Body of pancreas (tissue), 4 donors: ENCODE data around the gene CSGALNACT2. TPM values are rescaled to one million over a fixed set of nuclear protein-coding genes. Genes with fewer than 3 reads are reported as not detected.

Experiments used
- ATAC-seq: fragments of 150-250 bp; one replicate; pipeline ENCODE4 v1.9.1; 2016
- DNase-seq, 4 donors: peaks; one replicate each; pipeline ENCODE4 v3.0.0-alpha.2; 2019
- H3K27ac ChIP-seq, 4 donors: fragments of 200-600 bp; sonication (generic); 1 replicate in 3 of 4; 2 replicates in 1 of 4; pipeline versions ENCODE4 v1.5.1 to v1.6.1; 2016 to 2019; ENCODE audit warnings: mild to moderate bottlenecking in 1 of 4, mixed read lengths in 1 of 4, moderate library complexity in 1 of 4
- H3K27me3 ChIP-seq, 2 donors: fragments of 200-600 bp; sonication (generic); one replicate each; pipeline ENCODE4 v1.6.0; 2016; ENCODE audit warnings: mild to moderate bottlenecking in 1 of 2
- H3K36me3 ChIP-seq, 2 donors: fragments of 200-600 bp; sonication (generic); replicated peaks in 1 of 2; 2 replicates each; pipeline ENCODE4 v1.5.1; 2016; ENCODE audit warnings: low read depth in 2 of 2; ENCODE audit not compliant: insufficient read depth in 1 of 2
- H3K4me1 ChIP-seq: fragments of 200-600 bp; sonication (generic); one replicate; pipeline ENCODE4 v1.6.0; 2016
- H3K4me3 ChIP-seq, 2 donors: fragments of 200-600 bp; sonication (generic); 1 replicate in 1 of 2; 2 replicates in 1 of 2; pipeline ENCODE4 v1.5.1; 2016 to 2019
- H3K9me3 ChIP-seq, 3 donors: fragments of 200-600 bp; sonication (generic); 1 replicate in 2 of 3; 2 replicates in 1 of 3; pipeline ENCODE4 v1.5.1; 2016
- CTCF ChIP-seq, 7 experiments: fragments of 450-650 bp in 4 of 7; fragments of 200-600 bp in 3 of 7; sonication (generic) in 3 of 7; IDR thresholded peaks; one replicate each; pipeline ENCODE4 v1.5.1; 2016 to 2019; ENCODE audit warnings: antibody characterized with exemption in 7 of 7
- POLR2A ChIP-seq, 3 donors: fragments of 450-650 bp; IDR thresholded peaks; one replicate each; pipeline ENCODE4 v1.6.1; 2016; ENCODE audit warnings: antibody characterized with exemption in 3 of 3, mild to moderate bottlenecking in 2 of 3
- WGBS, 2 donors: methylation state at CpG; one replicate each; pipeline ENCODE4 v1.1.5; 2017; 5-methylcytosine and 5-hydroxymethylcytosine counted together
- intact Hi-C: fragments of 100-400 bp; cut with DNase I; formaldehyde crosslinking; loops from one replicate; pipeline ENCODE4 v1.15.1; 2023
- total RNA-seq, 2 donors: library from RNA; depleted of rRNA; stranded (reverse); fragments of >200 nt; gene quantifications; one replicate each; pipeline ENCODE4 v1.1.0, GENCODE V29; 2016

CSGALNACT2 gene
- total RNA-seq, 2 donors from 2014 or later: 6.9 to 9.6 TPM

DNA sequence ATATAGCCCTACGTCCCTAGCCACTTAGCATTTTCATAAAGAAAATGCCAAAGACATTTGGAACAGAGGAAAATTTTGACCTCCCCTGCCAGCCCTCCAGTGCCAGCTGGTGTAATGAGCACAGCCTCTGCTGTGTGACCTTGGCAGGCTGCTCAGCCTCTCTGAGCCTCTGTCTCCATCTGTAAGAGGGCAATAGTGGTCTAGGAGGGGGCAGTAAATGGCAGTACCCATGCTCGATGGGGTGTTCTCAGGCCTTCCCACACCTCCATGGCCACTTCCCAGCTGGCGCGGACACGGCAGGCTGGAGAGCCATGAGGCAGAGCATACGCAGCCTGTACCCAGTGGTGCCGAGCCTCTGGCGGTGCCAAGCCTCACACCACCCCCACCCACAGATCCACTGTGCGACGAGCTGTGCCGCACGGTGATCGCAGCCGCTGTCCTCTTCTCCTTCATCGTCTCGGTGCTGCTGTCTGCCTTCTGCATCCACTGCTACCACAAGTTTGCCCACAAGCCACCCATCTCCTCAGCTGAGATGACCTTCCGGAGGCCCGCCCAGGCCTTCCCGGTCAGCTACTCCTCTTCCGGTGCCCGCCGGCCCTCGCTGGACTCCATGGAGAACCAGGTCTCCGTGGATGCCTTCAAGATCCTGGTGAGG lies 24.0 kb upstream of the CSGALNACT2 start:
- no peaks in the 10 kb centered on the region for H3K9me3 ChIP-seq
- no peaks in the 10 kb centered on the region for H3K27me3 ChIP-seq
- no peak overlapping the region for H3K4me3 ChIP-seq
- TF ChIP-seq POLR2A (IDR thresholded peaks at IDR 0.05): no peak
- TF ChIP-seq CTCF (IDR thresholded peaks at IDR 0.05): no peak
- no peak overlapping the region for H3K27ac ChIP-seq
- 90 to 91% methylated on average over 15 to 24 of the region's 24 CpGs for WGBS, 2 donors
- DNase-seq (no peak), ATAC-seq (no peak)
- intact Hi-C loops: loop anchor here (5.0 kb wide), 1 partner anchor 237 kb away; no protein-coding TSS in a partner anchor
- H3K36me3 ChIP-seq: no peaks in the 10 kb centered on the region
- H3K4me1 ChIP-seq: no peaks in the 10 kb centered on the region

DNA sequence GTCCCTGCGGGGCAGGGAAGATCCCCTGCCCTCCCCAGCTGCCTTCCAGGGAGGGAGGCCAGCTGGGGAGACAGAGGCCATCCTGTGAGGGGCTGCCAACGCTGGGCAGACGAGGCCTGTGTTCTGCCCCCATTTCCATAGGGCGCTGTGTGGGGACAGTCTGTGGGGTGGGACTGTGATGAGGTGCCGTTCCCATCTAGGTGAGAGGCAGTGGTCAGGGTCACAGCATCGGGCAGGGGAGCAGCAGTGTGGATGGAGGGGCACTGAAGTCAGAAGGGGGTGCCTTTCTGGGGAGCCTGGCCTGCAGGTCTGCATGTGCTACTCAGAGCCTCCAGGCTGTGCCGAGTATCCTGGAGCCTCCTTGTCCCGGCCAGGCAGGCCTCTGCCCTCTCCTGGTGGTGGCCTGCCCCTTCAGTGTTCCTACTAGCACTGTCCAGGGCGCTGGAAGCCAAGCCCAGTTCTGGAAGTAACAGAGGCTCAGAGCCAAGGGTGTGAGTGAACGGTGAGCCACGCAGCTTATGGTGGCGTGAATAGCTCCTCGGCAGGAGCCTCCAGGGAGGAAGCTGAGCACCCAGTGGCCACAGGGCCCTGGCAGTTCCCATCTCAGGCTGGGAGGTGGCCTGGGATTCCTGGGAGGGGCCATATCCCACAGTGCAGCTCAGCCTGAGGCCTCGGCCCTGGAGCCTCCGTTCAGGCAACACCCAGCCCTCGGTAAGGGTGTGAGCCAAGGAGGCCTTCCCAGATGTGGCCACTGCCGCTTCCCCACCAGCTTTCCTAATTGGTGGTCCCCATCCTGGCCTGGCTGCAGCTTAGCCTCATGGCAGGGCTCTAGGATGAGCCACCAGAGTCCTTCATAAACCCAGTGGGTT lies 23.3 kb upstream of the CSGALNACT2 start:
- H3K9me3 ChIP-seq: no peaks in the 10 kb centered on the region
- H3K27ac ChIP-seq: no peak overlapping the region
- no peak for ATAC-seq
- intact Hi-C loops: loop anchor here (5.0 kb wide), 1 partner anchor 238 kb away; no protein-coding TSS in a partner anchor
- no peak for TF ChIP-seq POLR2A (IDR thresholded peaks at IDR 0.05)
- TF ChIP-seq CTCF (IDR thresholded peaks at IDR 0.05): no peak
- H3K27me3 ChIP-seq: no peaks in the 10 kb centered on the region
- DNase-seq: no peak
- WGBS, 2 donors: 66 to 83% methylated on average over 4 to 16 of the region's 17 CpGs
- no peaks in the 10 kb centered on the region for H3K4me1 ChIP-seq
- H3K4me3 ChIP-seq: no peak overlapping the region
- no peaks in the 10 kb centered on the region for H3K36me3 ChIP-seq

DNA sequence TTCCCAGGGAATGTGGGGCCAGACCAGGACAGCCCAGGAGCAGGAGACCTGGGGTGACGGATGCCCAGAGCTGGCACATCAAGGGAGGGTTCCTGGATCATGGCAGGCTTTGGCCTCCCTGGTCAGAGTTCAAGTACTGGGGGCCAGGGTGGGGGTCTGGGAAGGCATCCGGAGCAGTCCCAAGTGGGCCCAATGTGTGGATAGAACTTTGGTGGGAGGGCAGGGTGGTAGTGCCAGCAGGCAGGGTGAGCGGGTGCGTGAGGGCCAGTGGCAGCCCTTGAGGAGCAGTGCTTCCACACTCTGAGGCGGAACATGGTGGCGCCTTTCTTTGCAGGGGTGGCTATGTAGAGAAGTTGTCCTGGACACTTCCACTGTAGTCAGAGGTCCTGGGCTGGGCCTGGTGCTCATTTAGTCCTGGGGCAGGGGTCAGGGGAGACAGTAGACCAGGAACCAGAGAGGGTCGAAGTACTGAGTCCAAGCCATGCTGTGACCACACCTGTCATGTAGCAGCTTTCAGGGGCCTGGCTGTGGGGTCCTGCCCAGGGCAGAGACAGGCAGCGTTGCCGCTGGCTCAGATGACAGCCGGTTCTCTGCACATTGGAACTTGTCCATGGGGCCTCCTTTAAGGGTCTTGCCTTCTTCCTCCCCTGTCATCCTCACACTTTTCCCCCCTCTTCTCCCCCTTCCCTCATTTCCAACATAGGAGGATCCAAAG lies 22.2 kb upstream of the CSGALNACT2 start:
- 86% methylated on average over 10 of the region's 10 CpGs for WGBS, 2 donors
- Histone ChIP-seq H3K36me3 (no peaks in the 10 kb centered on the region), H3K9me3 (no peaks in the 10 kb centered on the region), H3K4me3 (no peak overlapping the region), H3K27me3 (no peaks in the 10 kb centered on the region), H3K4me1 (no peaks in the 10 kb centered on the region), H3K27ac (no peak overlapping the region)
- intact Hi-C loops: no loop called here
- TF ChIP-seq CTCF (IDR thresholded peaks at IDR 0.05): no peak
- TF ChIP-seq POLR2A (IDR thresholded peaks at IDR 0.05): no peak
- ATAC-seq: no peak
- DNase-seq: no peak

DNA sequence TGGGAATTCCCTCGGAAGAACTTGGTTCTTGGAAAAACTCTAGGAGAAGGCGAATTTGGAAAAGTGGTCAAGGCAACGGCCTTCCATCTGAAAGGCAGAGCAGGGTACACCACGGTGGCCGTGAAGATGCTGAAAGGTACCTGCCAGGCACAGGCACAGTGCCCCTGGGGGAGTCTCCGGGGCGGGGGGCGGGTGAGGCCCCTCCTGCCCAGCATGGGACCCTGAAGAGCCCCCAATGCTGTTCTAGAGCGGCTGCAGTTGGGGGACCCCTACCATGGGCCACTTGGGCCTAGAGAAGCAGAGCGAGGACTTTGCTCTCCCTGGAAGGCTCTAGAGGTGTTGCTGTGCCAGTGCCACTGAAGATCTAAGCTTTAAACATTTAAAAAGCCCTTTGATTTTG lies 21.6 kb upstream of the CSGALNACT2 start:
- H3K4me3 ChIP-seq: no peak overlapping the region
- DNase-seq (no peak), ATAC-seq (no peak)
- H3K27me3 ChIP-seq: no peaks in the 10 kb centered on the region
- no peaks in the 10 kb centered on the region for H3K4me1 ChIP-seq
- TF ChIP-seq POLR2A (IDR thresholded peaks at IDR 0.05) (no peak), CTCF (IDR thresholded peaks at IDR 0.05) (no peak)
- intact Hi-C loops: no loop called here
- no peaks in the 10 kb centered on the region for H3K36me3 ChIP-seq
- no peak overlapping the region for H3K27ac ChIP-seq
- WGBS, 2 donors: 74% methylated on average over 8 to 9 of the region's 10 CpGs
- H3K9me3 ChIP-seq: no peaks in the 10 kb centered on the region
